ENCODE measurements around the gene HNRNPH1. TPM values are rescaled to one million over a fixed set of nuclear protein-coding genes. Genes with fewer than 3 reads are reported as not detected.

The HNRNPH1 gene
- total RNA-seq, 2 donors from 2014 or later, result 104 to 146 TPM

GRCh38 chr5:179608131-179608581, 15.3 kb downstream of the HNRNPH1 start:
- H3K27ac ChIP-seq, result peak overlapping the region in 1 of 2 donors; percentile 18
- no peak for DNase-seq (ENCODE audit: low spot score)

DNA sequence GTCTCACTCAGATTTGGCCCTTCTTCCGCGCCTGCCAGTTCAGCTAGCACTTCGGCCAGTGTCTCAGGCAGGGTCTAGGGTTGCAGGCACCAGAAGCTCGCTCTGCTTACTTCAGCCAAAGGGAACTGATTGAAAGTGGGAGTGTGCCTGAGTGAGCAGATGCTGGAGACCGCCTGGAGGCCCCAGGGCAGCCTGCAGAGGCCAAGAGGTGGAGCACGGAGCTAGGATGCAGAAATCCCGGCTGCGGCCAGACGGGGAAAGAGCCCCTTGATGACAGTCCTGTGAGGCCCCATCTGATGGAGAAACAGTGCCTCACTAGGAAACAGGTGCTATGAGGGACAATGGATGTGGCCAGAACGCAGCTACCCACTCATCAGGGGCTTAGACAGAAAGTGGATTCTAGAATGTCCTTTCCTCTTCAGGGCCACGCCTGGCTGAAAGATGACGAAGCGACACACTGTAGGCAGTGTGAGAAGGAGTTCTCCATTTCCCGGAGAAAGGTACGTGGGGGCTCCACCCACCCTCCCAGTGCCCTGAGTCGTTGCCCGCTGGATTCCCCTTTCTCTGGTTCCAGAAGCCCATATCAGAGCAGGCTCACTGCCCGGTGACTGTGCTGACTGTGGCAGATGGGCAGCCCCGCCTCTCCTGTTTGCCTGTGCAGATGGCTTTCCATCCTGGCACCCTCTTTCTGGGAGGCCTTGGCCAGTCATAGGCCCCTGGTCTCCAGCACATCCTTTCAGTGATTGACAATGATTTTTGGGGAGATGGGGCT, 16.1 kb downstream of the HNRNPH1 start:
- Histone ChIP-seq H3K27me3 (no peaks in the 10 kb centered on the region), H3K27ac (peak overlapping the region; percentile 18 to 37), H3K9me3 (no peaks in the 10 kb centered on the region), H3K4me1 (peaks cover 0 to 42% of the 10 kb centered on the region in 2 donors), H3K36me3 (peaks cover 69% of the 10 kb centered on the region), H3K4me3 (no peak overlapping the region)
- no peak for DNase-seq (ENCODE audit: low spot score)
- no peak for TF ChIP-seq CTCF (IDR thresholded peaks at IDR 0.05)

More at GRCh38 chr5:179608131-179608581, 15.3 kb downstream of the HNRNPH1 start:
- TF ChIP-seq CTCF (IDR thresholded peaks at IDR 0.05), result no peak
- peaks cover 70% of the 10 kb centered on the region for H3K36me3 ChIP-seq
- peaks cover 0 to 42% of the 10 kb centered on the region in 2 donors for H3K4me1 ChIP-seq
- H3K9me3 ChIP-seq, result no peaks in the 10 kb centered on the region
- no peak overlapping the region for H3K4me3 ChIP-seq
- no peaks in the 10 kb centered on the region for H3K27me3 ChIP-seq

GRCh38 chr5:179606910-179607159, 16.6 kb downstream of the HNRNPH1 start:
- Histone ChIP-seq H3K4me1 (peaks cover 0 to 40% of the 10 kb centered on the region in 2 donors), H3K4me3 (no peak overlapping the region), H3K9me3 (no peaks in the 10 kb centered on the region), H3K36me3 (peaks cover 71% of the 10 kb centered on the region), H3K27ac (peak overlapping the region; percentile 18 to 37), H3K27me3 (no peaks in the 10 kb centered on the region)
- TF ChIP-seq CTCF (IDR thresholded peaks at IDR 0.05), result no peak
- DNase-seq (ENCODE audit: low spot score), result no peak

GRCh38 chr5:179606071-179606909, 17.2 kb downstream of the HNRNPH1 start:
- no peak for TF ChIP-seq CTCF (IDR thresholded peaks at IDR 0.05)
- no peaks in the 10 kb centered on the region for H3K9me3 ChIP-seq
- H3K27ac ChIP-seq, result no peak overlapping the region
- H3K4me3 ChIP-seq, result no peak overlapping the region
- no peaks in the 10 kb centered on the region for H3K27me3 ChIP-seq
- H3K4me1 ChIP-seq, result peaks cover 0 to 35% of the 10 kb centered on the region in 2 donors
- DNase-seq (ENCODE audit: low spot score), result no peak
- peaks cover 68% of the 10 kb centered on the region for H3K36me3 ChIP-seq

DNA sequence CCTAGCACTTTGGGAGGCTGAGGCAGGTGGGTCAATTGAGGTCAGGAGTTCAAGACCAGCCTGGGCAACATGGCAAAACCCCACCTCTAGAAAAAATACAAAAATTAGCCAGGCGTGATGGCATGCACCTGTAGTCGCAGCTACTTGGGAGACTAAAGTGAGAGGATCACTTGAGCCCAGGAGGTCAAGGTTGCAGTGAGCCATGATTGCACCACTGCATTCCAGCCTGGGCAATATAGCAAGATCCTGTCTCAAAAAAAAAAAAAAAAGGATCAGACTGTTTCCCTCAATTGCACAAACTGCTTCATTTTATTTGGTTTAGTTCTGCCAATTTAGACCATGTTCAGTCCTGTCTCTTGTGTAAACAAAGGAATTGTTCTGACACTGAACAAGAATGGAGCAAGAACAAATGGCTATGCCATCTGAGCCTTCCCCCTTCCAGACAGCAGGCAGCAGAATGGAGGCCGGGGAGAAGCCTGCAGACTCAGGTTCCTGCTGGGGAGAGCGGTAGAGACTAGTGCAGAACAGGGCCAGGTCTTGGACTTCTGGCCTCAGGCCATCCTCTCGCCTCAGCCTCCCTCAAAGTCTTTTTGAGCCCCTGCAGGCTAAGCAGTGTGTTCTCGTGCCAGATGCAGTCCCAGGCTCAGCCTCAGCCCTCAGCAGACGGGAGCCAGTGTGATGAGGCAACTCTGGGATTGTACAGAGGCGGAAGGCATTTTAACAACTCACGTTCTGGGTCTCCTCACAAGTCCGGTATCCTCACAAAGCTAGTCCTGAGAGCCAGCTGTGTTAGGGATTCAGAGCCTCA, 18.2 kb downstream of the HNRNPH1 start:
- H3K27ac ChIP-seq, result no peak overlapping the region
- H3K36me3 ChIP-seq, result peaks cover 63% of the 10 kb centered on the region
- DNase-seq (ENCODE audit: low spot score), result no peak

More for the DNA sequence above, 18.2 kb downstream of the HNRNPH1 start:
- peaks cover 0 to 24% of the 10 kb centered on the region in 2 donors for H3K4me1 ChIP-seq
- no peak overlapping the region for H3K4me3 ChIP-seq
- H3K27me3 ChIP-seq, result no peaks in the 10 kb centered on the region
- H3K9me3 ChIP-seq, result no peaks in the 10 kb centered on the region
- no peak for TF ChIP-seq CTCF (IDR thresholded peaks at IDR 0.05)

Measured in right atrium auricular region (tissue), 2 donors.